NCI-H1417 treated with DMSO at 0.1 percent for 48 hours (cell line): ENCODE measurements around the gene FAAP100.

Experiments used
- DNase-seq: peaks from one replicate; lab custom pipeline; 2025; lab: John Stamatoyannopoulos, UW

Gene FAAP100

DNA sequence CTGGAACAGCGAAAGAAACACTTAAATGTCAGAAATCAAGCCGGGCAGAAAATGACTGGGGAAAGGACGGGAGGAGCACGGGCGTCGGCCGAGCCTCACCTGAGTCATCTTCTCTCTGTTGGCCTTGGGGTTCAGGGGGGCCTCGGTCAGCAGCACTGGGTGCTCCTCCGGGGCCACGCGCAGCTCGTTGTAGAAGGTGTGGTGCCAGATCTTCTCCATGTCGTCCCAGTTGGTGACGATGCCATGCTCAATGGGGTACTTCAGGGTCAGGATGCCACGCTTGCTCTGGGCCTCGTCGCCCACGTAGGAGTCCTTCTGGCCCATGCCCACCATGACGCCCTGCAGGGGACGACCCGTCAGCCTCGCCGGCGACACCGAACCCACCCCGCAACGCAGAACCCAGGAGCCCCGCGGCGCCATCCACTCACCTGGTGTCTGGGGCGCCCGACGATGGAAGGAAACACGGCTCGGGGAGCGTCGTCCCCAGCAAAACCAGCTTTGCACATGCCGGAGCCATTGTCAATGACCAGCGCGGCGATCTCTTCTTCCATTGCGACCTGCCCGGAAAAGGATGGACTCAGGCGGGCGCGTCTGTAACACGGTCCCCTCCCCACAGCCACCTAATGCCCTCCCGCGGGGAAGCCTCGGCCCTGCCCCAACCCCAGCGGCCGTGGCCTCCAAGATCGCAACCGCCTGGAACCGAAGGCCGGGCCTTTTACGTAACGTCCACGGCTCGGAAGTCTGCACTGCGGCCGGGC, 40.2 kb downstream of the FAAP100 start:
- DNase-seq, result no peak

DNA sequence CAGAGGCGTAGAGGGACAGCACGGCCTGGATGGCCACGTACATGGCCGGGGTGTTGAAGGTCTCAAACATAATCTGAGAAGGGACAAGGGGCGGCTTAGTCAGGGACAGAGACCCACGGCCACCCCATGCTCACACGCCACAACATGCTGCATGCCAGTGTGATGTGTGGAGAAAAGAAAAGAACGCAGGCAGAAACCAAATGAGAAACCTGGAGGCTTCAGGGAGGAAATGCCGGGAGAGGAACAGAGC, 40.7 kb downstream of the FAAP100 start:
- no peak for DNase-seq

DNA sequence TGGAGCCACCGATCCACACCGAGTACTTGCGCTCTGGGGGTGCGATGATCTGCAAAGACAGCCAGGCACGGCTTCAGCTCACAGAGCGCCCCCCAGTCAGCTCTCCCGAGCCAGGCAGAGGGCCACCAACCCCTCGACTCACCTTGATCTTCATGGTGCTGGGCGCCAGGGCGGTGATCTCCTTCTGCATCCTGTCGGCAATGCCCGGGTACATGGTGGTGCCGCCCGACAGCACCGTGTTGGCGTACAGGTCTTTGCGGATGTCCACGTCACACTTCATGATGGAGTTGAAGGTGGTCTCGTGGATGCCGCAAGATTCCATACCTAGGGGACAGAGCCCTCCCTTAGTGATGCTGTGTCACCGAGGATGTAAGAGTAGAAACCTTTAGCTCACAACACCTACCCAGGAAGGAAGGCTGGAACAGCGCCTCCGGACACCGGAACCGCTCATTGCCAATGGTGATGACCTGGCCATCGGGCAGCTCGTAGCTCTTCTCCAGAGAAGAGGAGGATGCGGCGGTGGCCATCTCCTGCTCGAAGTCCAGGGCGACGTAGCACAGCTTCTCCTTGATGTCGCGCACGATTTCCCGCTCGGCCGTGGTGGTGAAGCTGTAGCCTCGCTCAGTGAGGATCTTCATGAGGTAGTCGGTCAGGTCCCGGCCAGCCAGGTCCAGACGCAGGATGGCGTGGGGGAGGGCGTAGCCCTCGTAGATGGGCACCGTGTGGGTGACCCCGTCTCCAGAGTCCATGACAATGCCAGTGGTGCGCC, 41.2 kb downstream of the FAAP100 start:
- no peak for DNase-seq

DNA sequence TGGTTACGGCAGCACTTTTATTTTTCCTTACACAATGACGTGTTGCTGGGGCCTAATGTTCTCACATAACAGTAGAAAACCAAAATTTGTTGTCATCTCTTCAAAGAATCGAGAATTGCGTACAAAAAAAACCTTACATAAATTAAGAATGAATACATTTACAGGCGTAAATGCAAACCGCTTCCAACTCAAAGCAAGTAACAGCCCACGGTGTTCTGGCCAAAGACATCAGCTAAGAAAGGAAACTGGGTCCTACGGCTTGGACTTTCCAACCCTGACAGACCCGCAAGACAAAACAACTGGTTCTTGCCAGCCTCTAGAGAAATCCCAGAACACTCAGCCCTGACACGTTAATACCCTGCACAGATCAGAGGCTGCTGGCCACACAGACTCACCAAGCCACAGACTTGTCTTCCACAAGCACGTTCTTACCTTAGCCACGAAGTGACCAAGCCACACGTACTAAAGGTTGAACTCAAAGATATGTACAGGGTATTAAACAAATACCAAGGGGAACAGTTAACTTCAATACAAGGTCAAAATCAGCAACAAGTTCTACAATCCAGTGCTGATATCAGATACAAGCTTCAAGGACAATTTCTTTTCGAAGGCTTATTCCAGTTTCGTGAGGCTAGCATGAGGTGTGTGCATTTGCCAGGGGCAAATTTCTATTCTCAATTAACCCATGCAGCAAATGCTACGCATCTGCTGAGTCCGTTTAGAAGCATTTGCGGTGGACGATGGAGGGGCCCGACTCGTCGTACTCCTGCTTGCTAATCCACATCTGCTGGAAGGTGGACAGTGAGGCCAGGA, 42.0 kb downstream of the FAAP100 start:
- DNase-seq, result no peak

DNA sequence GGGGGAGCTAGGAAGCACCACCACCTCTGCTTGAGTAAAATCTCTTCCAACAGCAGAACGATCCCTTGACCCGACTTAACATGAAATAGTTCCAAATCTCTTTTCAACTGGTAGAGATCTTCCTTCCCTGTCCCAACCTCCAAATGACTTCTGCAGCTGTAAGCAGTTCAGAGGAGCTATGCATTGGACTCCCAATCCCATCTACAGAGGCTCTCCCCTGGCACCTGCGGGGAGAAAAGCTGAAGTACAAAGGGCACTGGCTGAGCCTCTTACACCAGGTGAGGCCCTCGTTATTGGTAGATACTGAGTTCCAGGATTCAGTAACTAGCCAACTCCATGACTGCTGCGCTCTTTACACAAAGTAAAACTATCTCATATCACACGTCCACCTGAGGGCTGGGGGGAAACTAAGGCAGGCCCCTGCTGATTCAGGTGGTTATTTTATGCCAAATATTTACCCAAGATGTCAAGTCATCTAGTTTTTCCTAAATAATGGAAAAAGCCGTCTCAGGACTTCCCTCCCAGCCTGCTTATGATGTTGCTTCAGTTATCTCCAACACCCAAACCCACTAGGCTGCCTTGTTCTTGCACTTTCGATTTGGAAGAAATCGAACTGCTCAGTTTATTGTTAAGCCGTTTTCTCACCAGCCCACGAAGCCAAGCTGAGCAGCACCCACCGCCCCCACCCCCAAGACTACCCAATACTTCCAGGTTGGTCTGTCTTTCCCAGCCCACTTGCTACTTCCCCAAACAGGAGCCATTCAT, 42.8 kb downstream of the FAAP100 start:
- no peak for DNase-seq

DNA sequence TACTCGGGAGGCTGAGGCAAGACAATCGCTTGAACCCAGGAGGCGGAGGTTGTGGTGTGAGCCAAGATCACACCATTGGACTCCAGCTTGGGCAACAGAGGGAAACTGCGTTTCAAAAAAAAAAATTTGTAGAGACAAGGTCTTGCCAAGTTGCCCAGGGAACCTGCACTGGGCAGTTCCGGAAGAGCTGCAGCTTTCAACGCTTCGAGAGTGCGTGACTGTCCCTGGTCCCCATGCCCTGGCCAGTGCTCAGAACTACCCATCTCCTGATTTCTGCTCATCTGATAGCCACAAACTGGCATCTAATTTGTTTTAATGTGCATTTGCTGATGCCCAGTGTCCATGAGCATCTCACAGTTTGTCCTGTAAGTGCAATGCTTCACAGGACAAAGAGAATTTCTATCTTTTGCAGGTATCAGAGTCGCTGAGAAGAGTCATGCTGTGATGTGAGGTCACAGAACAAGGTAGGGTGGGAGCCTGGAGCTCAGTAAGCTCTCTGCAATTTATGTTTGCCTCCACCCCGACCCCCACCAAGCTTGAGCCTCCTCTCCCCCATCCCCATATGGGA, 43.4 kb downstream of the FAAP100 start:
- DNase-seq, result no peak

DNA sequence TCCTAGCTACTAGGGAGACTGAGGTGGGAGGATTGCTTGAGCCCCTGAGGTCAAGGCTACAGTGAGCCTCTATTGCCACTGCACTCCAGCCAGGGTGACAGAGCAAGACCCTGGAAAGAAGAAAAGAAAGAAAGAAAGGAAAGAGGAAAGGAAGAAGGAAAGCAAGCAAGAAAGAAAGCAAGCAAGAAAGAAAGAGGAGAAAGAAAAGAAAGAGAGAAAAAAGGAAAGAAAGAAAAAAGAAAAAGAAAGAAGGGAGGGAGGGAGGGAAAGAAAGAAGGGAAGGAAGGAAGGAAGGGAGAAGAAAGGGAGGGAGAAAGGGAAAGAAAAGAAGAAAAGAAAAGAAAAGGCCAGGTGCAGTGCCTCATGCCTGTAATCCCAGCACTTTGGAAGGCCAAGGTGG, 48.5 kb downstream of the FAAP100 start:
- DNase-seq, result no peak

DNA sequence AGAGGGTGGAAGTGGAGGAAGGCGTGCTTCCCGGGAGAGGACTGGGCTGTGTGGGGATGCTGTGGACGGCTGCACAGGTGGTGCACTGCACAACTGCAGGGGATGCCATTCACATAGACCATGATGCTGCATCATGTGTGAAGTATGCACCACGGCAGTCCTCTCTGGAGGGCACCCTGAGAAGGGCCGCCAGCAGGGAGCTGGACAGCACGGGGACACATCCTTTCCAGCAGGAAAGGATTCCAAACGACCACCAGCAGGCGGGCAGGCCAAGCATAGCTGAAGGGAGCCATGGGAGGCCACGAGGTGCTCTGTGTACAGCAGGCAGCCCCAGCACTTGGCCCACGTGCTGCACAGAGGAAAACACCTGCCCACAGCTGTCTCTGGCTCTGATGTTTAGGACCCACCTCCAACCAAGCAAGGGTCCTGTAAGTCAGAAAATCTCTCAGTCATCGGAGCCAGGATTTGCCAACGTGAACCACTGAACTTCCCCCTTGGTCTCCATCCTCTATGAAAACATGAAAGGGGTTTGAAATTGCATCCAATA, 49.6 kb downstream of the FAAP100 start:
- DNase-seq, result no peak

DNA sequence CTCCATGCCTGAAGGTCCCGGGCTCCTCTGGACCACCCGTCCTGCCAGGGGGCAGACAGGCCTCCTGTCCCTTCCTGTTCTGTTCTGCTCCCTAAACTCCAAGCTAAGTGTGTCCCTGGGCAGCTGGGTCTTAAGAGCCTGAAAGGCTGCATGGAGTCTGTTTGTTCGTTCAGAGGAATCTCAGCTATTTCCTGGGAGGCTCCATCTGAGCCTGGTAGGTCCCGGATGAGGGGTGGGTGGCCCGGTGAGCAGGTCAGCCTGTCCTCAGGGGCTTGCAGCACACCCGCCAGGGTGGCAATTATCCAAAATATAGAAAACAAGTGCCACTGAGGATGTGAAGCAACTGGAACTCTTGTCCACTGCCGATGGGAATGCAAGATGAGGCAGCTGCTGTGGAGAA, 52.1 kb downstream of the FAAP100 start:
- no peak for DNase-seq

DNA sequence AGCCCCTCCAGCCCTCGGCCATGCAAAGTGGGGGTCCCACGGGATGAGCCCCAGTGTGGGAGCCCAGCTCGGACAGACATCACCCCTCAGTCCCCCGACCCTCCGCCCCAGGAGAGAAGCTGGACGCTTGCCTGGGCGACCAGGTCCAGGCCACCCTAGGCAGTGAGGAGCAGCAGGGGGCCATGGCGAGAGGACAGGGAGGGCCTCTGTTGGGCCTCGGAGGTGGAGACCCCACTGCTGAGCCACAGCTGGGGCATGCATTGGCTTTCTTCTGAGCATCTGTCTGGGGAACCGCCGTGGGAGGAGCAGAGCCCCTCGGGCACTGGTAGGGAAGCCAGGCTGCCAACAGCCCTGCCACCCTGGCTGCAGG, 52.6 kb downstream of the FAAP100 start:
- no peak for DNase-seq

DNA sequence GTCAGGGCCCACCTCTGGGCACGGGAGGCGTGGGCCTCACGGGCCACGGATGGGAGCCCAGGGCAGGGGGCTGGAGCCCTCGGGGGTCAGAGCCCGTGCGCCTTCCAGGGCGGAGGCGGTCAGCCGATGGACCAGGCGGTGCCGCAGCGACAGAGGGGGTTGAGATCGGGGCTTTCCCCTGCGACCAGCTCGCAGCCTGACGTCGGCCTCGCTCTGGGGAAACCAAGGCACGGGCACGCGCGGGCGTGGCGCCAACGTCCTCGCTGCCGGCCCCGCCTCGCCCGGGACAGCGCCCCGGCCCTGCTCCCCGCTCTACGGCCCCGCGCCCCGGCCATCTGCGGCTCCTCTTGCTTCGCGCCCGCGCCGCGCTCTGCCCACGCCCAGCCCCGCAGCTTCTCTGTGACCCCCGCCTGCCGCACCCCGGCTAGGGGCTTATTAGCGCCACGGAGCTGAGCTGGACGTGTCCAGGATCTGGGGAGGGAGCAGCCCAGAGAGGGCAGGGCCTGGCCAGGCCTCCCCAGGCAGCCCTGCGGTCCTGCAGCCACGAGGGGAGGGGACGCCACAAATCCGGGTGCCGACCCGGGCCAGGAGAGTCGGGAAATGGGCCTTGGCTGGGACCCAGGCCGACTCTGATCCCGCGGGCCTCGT, 53.1 kb downstream of the FAAP100 start:
- no peak for DNase-seq

DNA sequence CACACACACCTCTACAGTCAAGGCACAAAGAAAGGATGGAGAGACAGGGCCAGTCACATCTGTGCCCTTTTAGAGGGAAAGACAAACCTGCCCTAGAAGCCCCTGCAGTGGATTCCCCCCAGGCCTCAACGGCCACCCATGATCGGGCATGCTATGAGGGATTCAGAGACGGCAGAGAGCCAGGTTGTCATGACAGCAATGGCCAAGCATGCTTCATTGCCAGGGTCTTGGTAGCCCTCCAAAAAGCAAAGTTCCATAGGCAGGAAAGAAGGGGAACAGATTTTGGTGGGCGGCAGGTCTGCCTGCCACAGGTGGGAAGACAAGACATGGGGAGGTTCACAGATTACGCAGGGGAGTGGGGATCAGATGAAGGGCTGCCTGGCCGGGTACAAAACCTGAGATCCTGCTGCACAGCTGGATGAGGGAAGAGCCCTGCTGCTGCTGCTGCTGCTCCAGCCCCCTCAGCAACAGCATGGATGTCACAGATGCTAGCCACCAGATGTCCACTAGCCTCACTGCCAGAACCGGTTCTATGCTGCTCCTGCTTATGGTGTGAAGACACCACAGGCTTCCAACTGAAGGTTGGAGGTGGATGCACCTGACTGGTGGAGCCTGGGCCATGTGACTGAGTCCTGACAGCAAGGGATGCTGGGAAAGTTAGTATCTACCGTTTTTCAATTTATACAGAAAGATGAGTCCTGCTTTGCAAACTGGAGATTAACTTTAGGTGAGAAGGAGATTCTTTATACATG, 57.4 kb downstream of the FAAP100 start:
- no peak for DNase-seq

DNA sequence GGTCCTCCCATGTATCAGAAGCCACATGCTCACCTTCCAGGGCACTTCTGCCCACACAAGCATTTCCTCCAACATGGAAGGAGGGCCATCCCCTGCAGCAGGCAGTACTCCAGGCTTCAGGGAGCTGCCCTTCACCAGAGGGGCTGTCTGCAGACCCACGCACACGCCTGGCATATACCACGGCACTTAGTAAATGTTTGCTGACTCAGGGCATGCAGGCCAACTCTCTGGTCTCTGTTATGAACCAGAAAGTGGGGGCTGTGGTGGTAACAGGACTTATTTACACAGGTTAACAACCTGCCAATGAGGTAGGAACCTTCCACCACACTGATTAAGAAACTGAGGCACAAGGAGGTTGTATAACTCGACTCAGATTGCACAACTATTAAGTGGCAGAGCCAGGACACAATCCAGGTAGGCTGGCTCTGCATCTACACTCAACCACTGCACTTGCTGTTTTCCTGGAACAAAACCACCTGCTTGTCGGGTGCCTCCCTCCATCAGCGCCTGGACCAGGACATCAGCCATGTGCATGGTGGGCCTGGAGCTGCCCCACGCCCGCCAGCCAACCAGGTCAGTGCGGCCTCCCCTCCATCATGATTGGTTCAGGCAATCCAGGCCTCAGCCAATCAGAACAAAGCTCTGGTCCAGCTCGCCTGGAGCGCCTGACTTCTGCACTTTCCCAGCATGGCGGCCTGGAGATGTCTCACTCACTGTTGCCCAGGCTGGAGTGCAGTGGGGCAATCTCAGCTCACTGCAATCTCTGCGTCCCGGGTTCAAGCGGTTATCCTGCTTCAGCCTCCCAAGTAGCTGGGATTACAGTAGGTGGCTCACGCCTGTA, 58.7 kb downstream of the FAAP100 start:
- DNase-seq, result no peak

DNA sequence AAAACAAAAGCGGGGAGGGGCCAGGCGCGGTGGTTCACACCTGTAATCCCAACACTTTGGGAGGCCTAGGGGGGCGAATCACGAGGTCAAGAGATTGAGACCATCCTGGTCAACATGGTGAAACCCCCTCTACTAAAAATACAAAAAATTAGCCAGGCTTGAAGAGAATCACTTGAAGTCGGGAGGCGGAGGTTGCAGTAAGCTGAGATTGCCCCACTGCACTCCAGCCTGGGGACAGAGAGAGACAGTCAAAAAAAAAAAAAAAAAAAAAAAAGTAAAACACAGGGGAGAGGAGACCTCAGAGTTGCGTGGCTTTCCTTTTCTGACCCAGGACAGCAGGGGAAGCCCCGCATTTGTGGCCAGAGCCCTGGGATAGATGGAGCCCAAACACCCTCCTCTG, 59.4 kb downstream of the FAAP100 start:
- no peak for DNase-seq

DNA sequence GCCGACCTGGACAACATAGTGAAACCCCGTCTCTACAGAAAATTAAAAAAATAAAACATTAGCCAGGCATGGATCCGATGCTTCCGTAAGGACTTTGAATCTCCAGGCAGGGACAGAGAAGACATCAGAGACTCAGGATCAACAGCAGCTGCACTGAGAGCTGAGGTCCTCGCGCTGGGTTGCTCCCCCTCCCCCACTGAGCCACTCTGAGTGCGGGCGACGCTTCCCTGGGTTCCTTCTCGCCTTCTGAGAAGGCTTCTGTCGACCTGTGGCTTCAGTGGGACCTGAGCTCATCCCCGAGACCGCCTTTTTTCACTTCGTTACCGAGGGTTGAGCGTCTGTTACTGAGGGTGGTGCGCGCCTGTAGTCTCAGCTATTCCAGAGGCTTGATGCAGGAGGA, 60.0 kb downstream of the FAAP100 start:
- no peak for DNase-seq

DNA sequence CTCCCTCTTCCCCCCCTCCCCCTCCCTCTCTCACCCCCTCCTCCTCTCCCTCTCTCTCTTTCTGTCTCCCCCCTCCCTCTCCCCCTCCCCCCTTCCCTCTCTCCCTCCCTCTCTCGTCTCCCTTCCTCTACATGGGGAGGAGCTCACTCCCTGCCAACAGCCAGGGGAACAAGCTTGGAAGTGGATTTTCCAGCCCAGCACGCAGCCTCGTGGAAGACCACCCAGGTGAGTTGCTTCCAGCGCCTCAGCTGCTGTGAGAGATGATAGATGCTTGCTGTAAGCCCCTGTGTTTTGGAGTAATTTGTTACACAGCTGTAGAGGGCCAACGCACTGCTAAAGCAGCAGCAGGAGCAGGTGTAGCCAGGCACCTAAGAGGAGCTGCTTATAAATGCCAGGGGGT, 60.4 kb downstream of the FAAP100 start:
- no peak for DNase-seq

DNA sequence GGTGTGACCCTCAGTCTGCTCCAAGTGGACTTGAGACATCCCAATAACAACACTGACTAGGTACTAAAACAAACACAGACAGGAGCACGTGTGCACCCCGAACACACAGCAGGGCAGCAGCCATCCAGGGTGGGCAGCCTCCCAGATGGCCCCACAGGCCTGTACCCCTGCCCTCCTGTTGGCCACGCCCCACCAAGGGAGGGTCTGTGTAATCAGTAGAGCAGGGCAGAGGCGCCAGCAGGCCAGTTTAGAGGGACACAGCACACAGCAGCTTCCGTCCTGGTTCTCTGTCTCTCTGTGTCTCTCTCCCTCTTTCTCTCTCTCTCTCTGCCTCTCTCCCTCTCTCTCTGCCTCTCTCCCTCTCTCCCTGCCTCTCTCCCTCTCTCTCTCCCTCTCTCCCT, 61.0 kb downstream of the FAAP100 start:
- DNase-seq, result no peak

DNA sequence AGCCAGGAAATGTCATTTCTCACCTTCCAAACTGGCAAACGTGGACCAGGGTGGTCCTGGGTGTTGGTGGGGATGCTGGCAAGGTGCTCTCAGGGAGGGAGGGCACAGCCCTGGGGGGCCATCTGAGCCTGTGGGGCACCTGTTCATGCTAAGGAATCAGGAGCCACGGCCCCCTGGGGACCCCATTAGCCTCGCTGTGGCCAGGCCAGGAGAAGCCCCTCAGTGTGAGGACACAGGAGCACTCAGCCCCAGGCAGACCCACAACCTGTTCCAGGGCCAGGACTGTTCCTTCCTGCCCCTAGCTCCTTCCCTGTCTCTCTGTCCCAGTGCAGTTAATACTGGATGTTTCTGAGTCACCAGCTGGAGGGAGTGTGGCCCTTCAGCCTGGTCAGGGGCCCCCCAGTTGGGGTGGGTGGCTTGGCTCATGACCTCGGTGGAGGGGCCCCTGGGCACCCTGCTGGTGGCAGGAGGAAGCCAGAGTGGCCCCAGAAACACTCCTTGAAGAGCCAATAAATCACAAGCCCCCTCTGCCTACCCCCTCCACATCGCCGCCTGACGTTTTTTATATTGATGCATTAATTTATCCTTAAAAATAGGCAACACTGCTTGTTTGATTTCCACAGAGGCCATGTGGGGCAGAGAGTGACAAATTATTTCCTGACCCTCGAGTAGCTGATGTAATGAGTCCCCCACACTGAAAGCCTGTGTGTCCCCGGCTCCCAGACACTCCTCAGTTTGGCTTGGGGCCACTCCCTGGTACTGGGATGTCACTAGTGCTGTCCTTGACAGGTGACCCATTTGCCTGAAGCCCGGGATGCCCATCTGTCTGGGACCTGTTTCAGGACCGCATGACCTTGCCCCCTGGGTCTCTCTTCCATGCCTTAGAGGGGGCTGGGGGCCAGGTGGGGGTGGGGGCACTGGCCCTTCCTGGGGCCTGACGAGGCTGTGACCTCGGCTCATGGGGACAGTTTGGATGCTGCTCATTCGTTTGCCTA, 61.9 kb downstream of the FAAP100 start:
- no peak for DNase-seq
